Stomach (tissue), 9 donors: Measurements from ENCODE around the gene ZNF219. TPM values are rescaled to one million over a fixed set of nuclear protein-coding genes. Genes with fewer than 3 reads are reported as not detected.

ENCODE experiments used
- DNase-seq, 2 donors: peaks; one replicate each; pipeline versions ENCODE4 v3.0.0 to v3.0.0-alpha.2; 2013 to 2019
- H3K27ac ChIP-seq, 5 donors: fragments of 200-600 bp in 4 of 5; sonication (generic) in 4 of 5; one replicate each; pipeline ENCODE4 v1.5.1; 2013 to 2019; ENCODE audit warnings: mild to moderate bottlenecking in 1 of 5, moderate library complexity in 1 of 5
- H3K27me3 ChIP-seq, 3 donors: fragments of 200-600 bp; sonication (generic); one replicate each; pipeline ENCODE4 v1.5.1; 2017 to 2019; ENCODE audit warnings: mixed run types in 1 of 3
- H3K36me3 ChIP-seq, 4 donors: fragments of 200-600 bp; sonication (generic); 1 replicate in 3 of 4; 2 replicates in 1 of 4; pipeline ENCODE4 v1.5.1; 2016 to 2019
- H3K4me1 ChIP-seq, 4 donors: fragments of 200-600 bp; sonication (generic); one replicate each; pipeline ENCODE4 v1.5.1; 2016 to 2019
- H3K4me3 ChIP-seq, 4 donors: fragments of 200-600 bp; sonication (generic) in 3 of 4; one replicate each; pipeline ENCODE4 v1.5.1; 2016 to 2019; ENCODE audit warnings: mild to moderate bottlenecking in 1 of 4
- H3K9me3 ChIP-seq, 4 donors: fragments of 200-600 bp; sonication (generic); one replicate each; pipeline ENCODE4 v1.5.1; 2016 to 2019
- EP300 ChIP-seq: sonication (generic); formaldehyde crosslinking; IDR thresholded peaks from one replicate; pipeline ENCODE4 v1.6.1; 2017; ENCODE audit warnings: antibody characterized with exemption
- POLR2A ChIP-seq, 4 donors: fragments of 450-650 bp; IDR thresholded peaks; one replicate each; pipeline ENCODE4 v1.6.1; 2016; ENCODE audit warnings: antibody characterized with exemption in 4 of 4, control low read depth in 2 of 4, mild to moderate bottlenecking in 1 of 4, moderate library complexity in 1 of 4
- POLR2AphosphoS5 ChIP-seq, 3 donors: sonication (generic); formaldehyde crosslinking; IDR thresholded peaks; one replicate each; pipeline ENCODE4 v1.6.1; 2016; ENCODE audit warnings: antibody characterized with exemption in 3 of 3
- WGBS, 5 donors: extraction: QIAGEN DNeasy Blood & Tissue Kit in 3 of 5; methylation state at CpG; one replicate each; pipeline versions ENCODE4 v1.1.5 to v1.1.7; 2013 to 2018; 5-methylcytosine and 5-hydroxymethylcytosine counted together
- intact Hi-C: fragments of 100-400 bp; cut with DNase I; formaldehyde crosslinking; loops from one replicate; pipeline ENCODE4 v1.15.1; 2023; ENCODE audit warnings: low total_unique reads
- polyA plus RNA-seq, 3 donors: library from polyadenylated mRNA; stranded (reverse); fragments of 200-250 nt; gene quantifications; one replicate each; pipeline ENCODE4 v1.2.3, GENCODE V29; 2013
- total RNA-seq, 5 donors: library from RNA; depleted of rRNA; stranded (reverse); fragments of >200 nt; gene quantifications; one replicate each; pipeline versions ENCODE4 v1.1.0 to v1.2.3, GENCODE V29; 2014 to 2016
- TF ChIP-seq, protein P1 (sequence below), 7 experiments: fragments of 450-650 bp in 4 of 7; fragments of 200-600 bp in 3 of 7; sonication (generic) in 3 of 7; IDR thresholded peaks; one replicate each; pipeline ENCODE4 v1.5.1; 2016 to 2019; ENCODE audit warnings: antibody characterized with exemption in 7 of 7, control low read depth in 2 of 7, mild to moderate bottlenecking in 1 of 7
- donor health status: healthy with polysubstance abuse.
- donor health status: Bipolar disorder and iron deficiency.
- donor health status: healthy.

ZNF219 gene
- total and polyA plus RNA-seq, 8 donors: 11.4 to 240 (median 25.2) TPM

DNA sequence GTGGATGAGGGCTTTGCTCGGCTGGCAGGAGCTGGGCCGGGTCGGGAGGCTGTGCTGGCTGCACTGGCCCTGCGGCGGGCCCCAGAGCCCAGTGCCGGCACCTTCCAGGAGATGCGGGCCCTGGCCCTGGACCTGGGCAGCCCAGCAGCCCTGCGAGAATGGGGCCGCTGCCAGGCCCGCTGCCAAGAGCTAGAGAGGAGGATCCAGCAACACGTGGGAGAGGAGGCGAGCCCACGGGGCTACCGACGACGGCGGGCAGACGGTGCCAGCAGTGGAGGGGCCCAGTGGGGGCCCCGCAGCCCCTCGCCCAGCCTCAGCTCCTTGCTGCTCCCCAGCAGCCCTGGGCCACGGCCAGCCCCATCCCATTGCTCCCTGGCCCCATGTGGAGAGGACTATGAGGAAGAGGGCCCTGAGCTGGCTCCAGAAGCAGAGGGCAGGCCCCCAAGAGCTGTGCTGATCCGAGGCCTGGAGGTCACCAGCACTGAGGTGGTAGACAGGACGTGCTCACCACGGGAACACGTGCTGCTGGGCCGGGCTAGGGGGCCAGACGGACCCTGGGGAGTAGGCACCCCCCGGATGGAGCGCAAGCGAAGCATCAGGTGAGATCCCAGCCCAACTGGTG is 16.8 kb downstream of the ZNF219 start:
- WGBS, 5 donors: 90 to 92% (median 91%) methylated on average over 27 to 30 of the region's 30 CpGs
- intact Hi-C loops: loop anchor here (10.0 kb wide), 1 partner anchor 67 kb away; no protein-coding TSS in a partner anchor
- no peak for DNase-seq
- peaks cover 60 to 100% (median 97%) of the 10 kb centered on the region in 4 donors for H3K36me3 ChIP-seq
- peaks cover 7 to 26% (median 16%) of the 10 kb centered on the region in 4 donors for H3K4me1 ChIP-seq
- no peaks in the 10 kb centered on the region for H3K27me3 ChIP-seq
- H3K27ac ChIP-seq: no peak overlapping the region
- no peaks in the 10 kb centered on the region for H3K9me3 ChIP-seq
- no peak for TF ChIP-seq EP300
- no peak for TF ChIP-seq POLR2A (IDR thresholded peaks at IDR 0.05)
- TF ChIP-seq, protein P1, sequence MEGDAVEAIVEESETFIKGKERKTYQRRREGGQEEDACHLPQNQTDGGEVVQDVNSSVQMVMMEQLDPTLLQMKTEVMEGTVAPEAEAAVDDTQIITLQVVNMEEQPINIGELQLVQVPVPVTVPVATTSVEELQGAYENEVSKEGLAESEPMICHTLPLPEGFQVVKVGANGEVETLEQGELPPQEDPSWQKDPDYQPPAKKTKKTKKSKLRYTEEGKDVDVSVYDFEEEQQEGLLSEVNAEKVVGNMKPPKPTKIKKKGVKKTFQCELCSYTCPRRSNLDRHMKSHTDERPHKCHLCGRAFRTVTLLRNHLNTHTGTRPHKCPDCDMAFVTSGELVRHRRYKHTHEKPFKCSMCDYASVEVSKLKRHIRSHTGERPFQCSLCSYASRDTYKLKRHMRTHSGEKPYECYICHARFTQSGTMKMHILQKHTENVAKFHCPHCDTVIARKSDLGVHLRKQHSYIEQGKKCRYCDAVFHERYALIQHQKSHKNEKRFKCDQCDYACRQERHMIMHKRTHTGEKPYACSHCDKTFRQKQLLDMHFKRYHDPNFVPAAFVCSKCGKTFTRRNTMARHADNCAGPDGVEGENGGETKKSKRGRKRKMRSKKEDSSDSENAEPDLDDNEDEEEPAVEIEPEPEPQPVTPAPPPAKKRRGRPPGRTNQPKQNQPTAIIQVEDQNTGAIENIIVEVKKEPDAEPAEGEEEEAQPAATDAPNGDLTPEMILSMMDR (IDR thresholded peaks at IDR 0.05): no peak
- no peak for TF ChIP-seq POLR2AphosphoS5 (IDR thresholded peaks at IDR 0.05)
- H3K4me3 ChIP-seq: no peak overlapping the region

DNA sequence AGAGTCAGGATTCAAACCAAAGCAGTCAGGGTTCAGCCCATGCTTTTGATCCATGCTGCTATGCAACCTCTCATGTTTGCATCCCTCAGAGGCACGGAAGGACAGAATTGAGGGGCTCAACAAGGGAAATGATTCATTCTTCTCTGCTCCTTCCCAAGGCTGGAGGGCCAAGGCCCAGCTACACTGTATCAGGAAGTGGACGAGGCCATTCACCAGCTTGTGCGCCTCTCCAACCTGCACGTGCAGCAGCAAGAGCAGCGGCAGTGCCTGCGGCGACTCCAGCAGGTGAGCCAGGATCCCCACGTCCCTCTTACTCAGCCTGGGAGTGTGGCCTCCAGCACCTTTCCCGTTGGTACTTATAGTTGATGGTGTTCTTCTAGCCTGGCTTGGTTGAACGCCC is 19.7 kb downstream of the ZNF219 start:
- DNase-seq: no peak
- no peaks in the 10 kb centered on the region for H3K9me3 ChIP-seq
- 83 to 90% (median 88%) methylated on average over 10 of the region's 10 CpGs for WGBS, 5 donors
- no peaks in the 10 kb centered on the region for H3K27me3 ChIP-seq
- H3K27ac ChIP-seq: no peak overlapping the region
- peaks cover 0 to 7% (median 0%) of the 10 kb centered on the region in 4 donors for H3K4me1 ChIP-seq
- intact Hi-C loops: no loop called here
- peaks cover 76 to 100% (median 100%) of the 10 kb centered on the region in 4 donors for H3K36me3 ChIP-seq
- TF ChIP-seq EP300: no peak
- TF ChIP-seq, protein P1 (IDR thresholded peaks at IDR 0.05): no peak
- H3K4me3 ChIP-seq: no peak overlapping the region

DNA sequence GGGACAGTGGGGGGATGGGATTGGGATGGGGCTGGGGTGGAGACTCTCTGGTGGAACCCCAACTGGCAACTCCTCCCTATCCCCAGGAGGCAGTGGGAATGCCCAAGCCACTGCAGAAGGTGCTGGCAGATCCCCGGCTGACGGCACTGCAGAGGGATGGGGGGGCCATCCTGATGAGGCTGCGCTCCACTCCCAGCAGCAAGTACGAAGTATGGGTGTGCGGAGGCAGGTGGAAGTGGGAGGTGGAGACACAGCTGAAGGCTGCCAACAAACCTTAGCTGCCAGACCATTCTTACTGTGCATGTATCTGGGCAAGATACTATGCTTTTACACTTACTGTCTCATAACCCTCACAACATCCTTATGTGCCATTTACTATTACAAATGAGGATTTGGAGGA is 20.2 kb downstream of the ZNF219 start:
- WGBS, 5 donors: 87 to 96% (median 94%) methylated on average over 5 of the region's 5 CpGs
- TF ChIP-seq EP300 (no peak), POLR2A (IDR thresholded peaks at IDR 0.05) (no peak), POLR2AphosphoS5 (IDR thresholded peaks at IDR 0.05) (no peak)
- TF ChIP-seq, protein P1 (IDR thresholded peaks at IDR 0.05): no peak
- no peak for DNase-seq
- H3K27me3 ChIP-seq: no peaks in the 10 kb centered on the region
- peaks cover 72 to 100% (median 98%) of the 10 kb centered on the region in 4 donors for H3K36me3 ChIP-seq
- H3K4me3 ChIP-seq: no peak overlapping the region
- intact Hi-C loops: no loop called here
- H3K4me1 ChIP-seq: peaks cover 0 to 6% (median 2%) of the 10 kb centered on the region in 4 donors
- H3K9me3 ChIP-seq: no peaks in the 10 kb centered on the region
- no peak overlapping the region for H3K27ac ChIP-seq

DNA sequence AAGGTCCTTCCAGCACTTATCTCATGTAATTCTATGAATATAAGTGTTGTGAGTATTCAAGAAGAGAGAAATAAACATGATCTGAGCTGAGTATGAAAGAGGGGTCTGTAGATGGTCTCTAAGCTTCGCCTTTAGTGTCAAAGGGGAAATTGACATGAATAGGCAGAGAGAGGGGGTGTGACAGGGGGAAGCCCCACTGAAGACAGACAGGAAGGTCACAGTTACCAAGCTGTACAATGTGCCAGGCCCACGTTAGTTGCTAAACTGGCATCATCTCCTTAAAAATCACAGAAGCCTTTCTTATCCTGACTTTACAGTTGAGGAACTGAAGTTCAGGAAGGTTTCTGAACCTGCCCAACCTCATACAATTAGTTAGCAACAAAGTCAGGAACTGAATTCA is 20.8 kb downstream of the ZNF219 start:
- Histone ChIP-seq H3K4me1 (peaks cover 6 to 12% (median 8%) of the 10 kb centered on the region in 4 donors), H3K27ac (no peak overlapping the region), H3K4me3 (no peak overlapping the region), H3K36me3 (peaks cover 66 to 100% (median 94%) of the 10 kb centered on the region in 4 donors), H3K9me3 (no peaks in the 10 kb centered on the region), H3K27me3 (no peaks in the 10 kb centered on the region)
- TF ChIP-seq EP300: no peak
- TF ChIP-seq, protein P1 (IDR thresholded peaks at IDR 0.05): no peak
- no peak for TF ChIP-seq POLR2AphosphoS5 (IDR thresholded peaks at IDR 0.05)
- TF ChIP-seq POLR2A (IDR thresholded peaks at IDR 0.05): no peak
- DNase-seq: no peak
- intact Hi-C loops: no loop called here
- 77 to 89% (median 81%) methylated on average over 2 of the region's 2 CpGs for WGBS, 5 donors
